ENCODE data around the gene ECHS1. TPM values are rescaled to one million over a fixed set of nuclear protein-coding genes. Genes with fewer than 3 reads are reported as not detected.

Gene ECHS1
- polyA plus RNA-seq, 2 of the 4 experiments (the other 2 are of a cell fraction) = 66.7 to 133 TPM

DNA sequence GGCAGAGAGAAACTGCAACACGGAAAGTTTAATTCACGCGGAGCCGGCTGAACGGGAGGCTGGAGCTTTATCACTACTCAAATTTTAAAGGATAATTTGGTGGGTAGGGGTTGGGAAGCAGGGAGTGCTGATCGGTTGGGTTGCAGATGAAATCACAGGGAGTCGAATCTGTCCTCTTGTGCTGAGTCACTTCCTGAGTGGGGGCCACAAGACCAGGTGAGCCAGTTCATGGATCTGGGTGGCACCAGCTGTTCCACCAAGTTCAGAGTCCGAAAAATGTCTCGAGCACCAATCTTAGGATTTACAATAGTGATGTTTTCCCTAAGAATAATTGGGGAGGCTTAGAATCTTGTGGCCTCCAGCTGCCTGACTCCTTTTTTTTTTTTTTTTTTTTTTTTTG, 29.6 kb downstream of the ECHS1 start:
- peaks cover 7% of the 10 kb centered on the region; the same call in 2 of the 3 replicates for H3K4me1 ChIP-seq
- FAIRE-seq = no peak
- H3K4me2 ChIP-seq = no peak overlapping the region
- DNase-seq (ENCODE audit: low read depth in 1 of 2, low spot score in 1 of 2) = no peak
- H3K27ac ChIP-seq = peak overlapping the region in 1 of 2 experiments; percentile 52; a peak in 3 of 6 replicates
- POLR2A ChIA-PET = interaction anchor here (0.6 kb wide), 1 partner anchor 897 kb away, joined by 3 read pairs; no protein-coding TSS in a partner anchor
- CTCF ChIA-PET = interaction anchor here (0.7 to 9.2 kb wide), 2 partner anchors 15 to 18 kb away, joined by 3 to 76 read pairs; no protein-coding TSS in a partner anchor
- 76% methylated on average over 9 of the region's 9 CpGs for WGBS (ENCODE audit: missing lambda C conversion rate)
- TF ChIP-seq HEYL (CRISPR knock-in tag; IDR thresholded peaks at IDR 0.05) (no peak), ZNF302 (CRISPR knock-in tag; IDR thresholded peaks at IDR 0.05) (no peak), PBX3 (IDR thresholded peaks at IDR 0.05) (no peak), RAD21 (conservative IDR thresholded peaks at IDR 0.05 in 1 of 2, IDR thresholded peaks at IDR 0.05 in 1 of 2) (no peak), HDAC2 (IDR thresholded peaks at IDR 0.05) (no peak), KDM1A (IDR thresholded peaks at IDR 0.05; ENCODE audit: low read depth) (no peak), FOSL2 (IDR thresholded peaks at IDR 0.05) (no peak), FOSL2 (CRISPR knock-in tag; IDR thresholded peaks at IDR 0.05) (no peak), ZC3H11A (IDR thresholded peaks at IDR 0.05) (no peak), ZSCAN20 (CRISPR knock-in tag; IDR thresholded peaks at IDR 0.05) (no peak), CBX2 (IDR thresholded peaks at IDR 0.05; ENCODE audit: borderline replicate concordance, low read depth) (no peak), MAZ (IDR thresholded peaks at IDR 0.05; ENCODE audit: borderline replicate concordance, low read depth, low read length) (no peak), JUN (IDR thresholded peaks at IDR 0.05) (no peak)
- TF ChIP-seq, protein P1, sequence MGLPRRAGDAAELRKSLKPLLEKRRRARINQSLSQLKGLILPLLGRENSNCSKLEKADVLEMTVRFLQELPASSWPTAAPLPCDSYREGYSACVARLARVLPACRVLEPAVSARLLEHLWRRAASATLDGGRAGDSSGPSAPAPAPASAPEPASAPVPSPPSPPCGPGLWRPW (IDR thresholded peaks at IDR 0.05) = no peak
- TF ChIP-seq, protein P2, sequence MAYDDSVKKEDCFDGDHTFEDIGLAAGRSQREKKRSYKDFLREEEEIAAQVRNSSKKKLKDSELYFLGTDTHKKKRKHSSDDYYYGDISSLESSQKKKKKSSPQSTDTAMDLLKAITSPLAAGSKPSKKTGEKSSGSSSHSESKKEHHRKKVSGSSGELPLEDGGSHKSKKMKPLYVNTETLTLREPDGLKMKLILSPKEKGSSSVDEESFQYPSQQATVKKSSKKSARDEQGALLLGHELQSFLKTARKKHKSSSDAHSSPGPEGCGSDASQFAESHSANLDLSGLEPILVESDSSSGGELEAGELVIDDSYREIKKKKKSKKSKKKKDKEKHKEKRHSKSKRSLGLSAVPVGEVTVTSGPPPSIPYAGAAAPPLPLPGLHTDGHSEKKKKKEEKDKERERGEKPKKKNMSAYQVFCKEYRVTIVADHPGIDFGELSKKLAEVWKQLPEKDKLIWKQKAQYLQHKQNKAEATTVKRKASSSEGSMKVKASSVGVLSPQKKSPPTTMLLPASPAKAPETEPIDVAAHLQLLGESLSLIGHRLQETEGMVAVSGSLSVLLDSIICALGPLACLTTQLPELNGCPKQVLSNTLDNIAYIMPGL (CRISPR knock-in tag; IDR thresholded peaks at IDR 0.05; ENCODE audit: borderline replicate concordance) = no peak
- TF ChIP-seq, protein P3, sequence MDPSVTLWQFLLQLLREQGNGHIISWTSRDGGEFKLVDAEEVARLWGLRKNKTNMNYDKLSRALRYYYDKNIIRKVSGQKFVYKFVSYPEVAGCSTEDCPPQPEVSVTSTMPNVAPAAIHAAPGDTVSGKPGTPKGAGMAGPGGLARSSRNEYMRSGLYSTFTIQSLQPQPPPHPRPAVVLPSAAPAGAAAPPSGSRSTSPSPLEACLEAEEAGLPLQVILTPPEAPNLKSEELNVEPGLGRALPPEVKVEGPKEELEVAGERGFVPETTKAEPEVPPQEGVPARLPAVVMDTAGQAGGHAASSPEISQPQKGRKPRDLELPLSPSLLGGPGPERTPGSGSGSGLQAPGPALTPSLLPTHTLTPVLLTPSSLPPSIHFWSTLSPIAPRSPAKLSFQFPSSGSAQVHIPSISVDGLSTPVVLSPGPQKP (IDR thresholded peaks at IDR 0.05; ENCODE audit: low read depth, low read length) = no peak
- no peak overlapping the region for H3K4me3 ChIP-seq
- no peak for ATAC-seq
- H3K9me3 ChIP-seq = no peaks in the 10 kb centered on the region

DNA sequence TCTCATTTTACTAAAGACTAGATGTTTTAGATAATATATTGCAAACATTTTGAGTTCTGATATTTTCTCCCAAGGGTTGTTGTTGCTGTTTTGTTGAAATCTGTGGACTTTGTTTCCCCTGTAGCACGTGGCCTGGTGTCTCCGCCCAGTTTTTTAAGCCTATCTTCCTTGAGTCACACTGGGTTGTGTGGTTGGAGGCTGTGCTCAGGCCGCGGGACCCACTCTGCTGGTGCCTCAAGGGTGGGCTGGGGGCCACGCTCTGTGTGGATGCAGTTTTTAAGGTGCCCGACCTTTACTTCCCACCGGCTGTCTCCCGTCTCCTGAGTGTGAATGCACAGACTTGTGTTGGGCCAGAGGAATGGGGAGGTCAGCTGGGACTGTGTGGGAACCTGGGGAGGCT, 30.2 kb downstream of the ECHS1 start:
- no peak for FAIRE-seq
- ATAC-seq = no peak
- 94% methylated on average over 8 of the region's 8 CpGs for WGBS (ENCODE audit: missing lambda C conversion rate)
- DNase-seq (ENCODE audit: low read depth in 1 of 2, low spot score in 1 of 2) = no peak
- POLR2A ChIA-PET = no interaction called here
- H3K9me3 ChIP-seq = no peaks in the 10 kb centered on the region
- H3K27ac ChIP-seq = peak overlapping the region in 1 of 2 experiments; percentile 52; a peak in 3 of 6 replicates
- no peak overlapping the region for H3K4me3 ChIP-seq
- no peak overlapping the region for H3K4me2 ChIP-seq
- peaks cover 5% of the 10 kb centered on the region; the same call in 2 of the 3 replicates for H3K4me1 ChIP-seq
- CTCF ChIA-PET = interaction anchor here (9.2 kb wide), 1 partner anchor 14 kb away, joined by 76 read pairs; no protein-coding TSS in a partner anchor
- TF ChIP-seq EHMT2 (IDR thresholded peaks at IDR 0.05; ENCODE audit: low read depth) (no peak), FOSB (CRISPR knock-in tag; IDR thresholded peaks at IDR 0.05) (no peak), KDM5A (IDR thresholded peaks at IDR 0.05) (no peak), TP53 (CRISPR knock-in tag; IDR thresholded peaks at IDR 0.05) (no peak), PHF8 (IDR thresholded peaks at IDR 0.05; ENCODE audit: borderline replicate concordance, low read depth) (no peak), CBX8 (IDR thresholded peaks at IDR 0.05) (no peak), MAZ (IDR thresholded peaks at IDR 0.05; ENCODE audit: borderline replicate concordance, low read depth, low read length) (no peak), POLR2AphosphoS2 (conservative IDR thresholded peaks at IDR 0.05; ENCODE audit: low read length) (no peak), JUN (IDR thresholded peaks at IDR 0.05) (no peak), ZSCAN20 (CRISPR knock-in tag; IDR thresholded peaks at IDR 0.05) (no peak), SMC3 (IDR thresholded peaks at IDR 0.05) (no peak), RAD21 (conservative IDR thresholded peaks at IDR 0.05 in 1 of 2, IDR thresholded peaks at IDR 0.05 in 1 of 2) (no peak)
- TF ChIP-seq, protein P2 (CRISPR knock-in tag; IDR thresholded peaks at IDR 0.05; ENCODE audit: borderline replicate concordance) = no peak
- TF ChIP-seq, protein P3 (IDR thresholded peaks at IDR 0.05; ENCODE audit: low read depth, low read length) = no peak
- TF ChIP-seq, protein P4, sequence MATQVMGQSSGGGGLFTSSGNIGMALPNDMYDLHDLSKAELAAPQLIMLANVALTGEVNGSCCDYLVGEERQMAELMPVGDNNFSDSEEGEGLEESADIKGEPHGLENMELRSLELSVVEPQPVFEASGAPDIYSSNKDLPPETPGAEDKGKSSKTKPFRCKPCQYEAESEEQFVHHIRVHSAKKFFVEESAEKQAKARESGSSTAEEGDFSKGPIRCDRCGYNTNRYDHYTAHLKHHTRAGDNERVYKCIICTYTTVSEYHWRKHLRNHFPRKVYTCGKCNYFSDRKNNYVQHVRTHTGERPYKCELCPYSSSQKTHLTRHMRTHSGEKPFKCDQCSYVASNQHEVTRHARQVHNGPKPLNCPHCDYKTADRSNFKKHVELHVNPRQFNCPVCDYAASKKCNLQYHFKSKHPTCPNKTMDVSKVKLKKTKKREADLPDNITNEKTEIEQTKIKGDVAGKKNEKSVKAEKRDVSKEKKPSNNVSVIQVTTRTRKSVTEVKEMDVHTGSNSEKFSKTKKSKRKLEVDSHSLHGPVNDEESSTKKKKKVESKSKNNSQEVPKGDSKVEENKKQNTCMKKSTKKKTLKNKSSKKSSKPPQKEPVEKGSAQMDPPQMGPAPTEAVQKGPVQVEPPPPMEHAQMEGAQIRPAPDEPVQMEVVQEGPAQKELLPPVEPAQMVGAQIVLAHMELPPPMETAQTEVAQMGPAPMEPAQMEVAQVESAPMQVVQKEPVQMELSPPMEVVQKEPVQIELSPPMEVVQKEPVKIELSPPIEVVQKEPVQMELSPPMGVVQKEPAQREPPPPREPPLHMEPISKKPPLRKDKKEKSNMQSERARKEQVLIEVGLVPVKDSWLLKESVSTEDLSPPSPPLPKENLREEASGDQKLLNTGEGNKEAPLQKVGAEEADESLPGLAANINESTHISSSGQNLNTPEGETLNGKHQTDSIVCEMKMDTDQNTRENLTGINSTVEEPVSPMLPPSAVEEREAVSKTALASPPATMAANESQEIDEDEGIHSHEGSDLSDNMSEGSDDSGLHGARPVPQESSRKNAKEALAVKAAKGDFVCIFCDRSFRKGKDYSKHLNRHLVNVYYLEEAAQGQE (IDR thresholded peaks at IDR 0.05) = no peak
